NCI-H226 (cell line): Measurements from ENCODE around the gene PIP4K2A.
"Not testable (repeated sequence)": the region's sequence is repeated elsewhere in the genome, so short reads cannot be mapped to it uniquely, and the experiment has no call there.

Source experiments
- DNase-seq: peaks from one replicate; pipeline ENCODE4 v3.0.0-alpha.2; 2015

Gene PIP4K2A

GRCh38 chr10:22501863-22502262, 212.5 kb downstream of the PIP4K2A start:
- DNase-seq: no peak

- no peak for DNase-seq
Observed at GRCh38 chr10:22501413-22501812, 213.0 kb downstream of the PIP4K2A start.

- no peak for DNase-seq
Observed at GRCh38 chr10:22500656-22501340, 213.6 kb downstream of the PIP4K2A start.

- not testable (repeated sequence) for DNase-seq
Observed at GRCh38 chr10:22499973-22500372, 214.4 kb downstream of the PIP4K2A start.

GRCh38 chr10:22495396-22495795, 219.0 kb downstream of the PIP4K2A start:
- no peak for DNase-seq

- DNase-seq: no peak
Observed at GRCh38 chr10:22494007-22494406, 220.4 kb downstream of the PIP4K2A start.

- no peak for DNase-seq
Observed at GRCh38 chr10:22491931-22492615, 222.3 kb downstream of the PIP4K2A start.

- DNase-seq: no peak
Observed at GRCh38 chr10:22491480-22491879, 222.9 kb downstream of the PIP4K2A start.

GRCh38 chr10:22489975-22490374, 224.4 kb downstream of the PIP4K2A start:
- no peak for DNase-seq

GRCh38 chr10:22489467-22489866, 224.9 kb downstream of the PIP4K2A start:
- DNase-seq: no peak

- DNase-seq: no peak
Observed at GRCh38 chr10:22486431-22486830, 227.9 kb downstream of the PIP4K2A start.
